Activated CD4-positive, alpha-beta T cell treated with anti-CD3 and anti-CD28 coated beads for 36 hours (primary cell): ENCODE data around the gene ZNF618. TPM values are rescaled to one million over a fixed set of nuclear protein-coding genes. Genes with fewer than 3 reads are reported as not detected.

Experiments
- ATAC-seq: fragments of 200-7000 bp; cut with Tn5 transposase; one replicate; pipeline ENCODE4 v1.10.0; 2021; ENCODE audit warnings: mild to moderate bottlenecking, moderate library complexity
- CTCF ChIA-PET: fragments of 350-600 bp; sonication (Branson Sonifier 250); formaldehyde crosslinking; loops from one replicate; lab custom pipeline; 2021; ENCODE audit warnings: antibody characterized with exemption; lab: Charles Lee
- POLR2A ChIA-PET: fragments of 350-600 bp; sonication (Branson Sonifier 250); formaldehyde crosslinking; loops from one replicate; lab custom pipeline; 2021; ENCODE audit warnings: antibody characterized with exemption, inconsistent platforms; lab: Charles Lee
- DNase-seq: peaks from one replicate; pipeline ENCODE4 v3.0.0-alpha.2; 2020
- H3K27ac Mint-ChIP-seq: one replicate; pipeline ENCODE4 v1.8.0; 2021; ENCODE audit warnings: mixed read lengths
- H3K27me3 Mint-ChIP-seq: one replicate; pipeline ENCODE4 v1.8.0; 2021; ENCODE audit warnings: mixed read lengths
- H3K36me3 Mint-ChIP-seq: one replicate; pipeline ENCODE4 v1.8.0; 2021; ENCODE audit warnings: low read depth, mixed read lengths
- H3K4me1 Mint-ChIP-seq: one replicate; pipeline ENCODE4 v1.8.0; 2021; ENCODE audit warnings: mixed read lengths
- H3K4me3 Mint-ChIP-seq: one replicate; pipeline ENCODE4 v1.8.0; 2021; ENCODE audit warnings: mild to moderate bottlenecking, moderate library complexity, mixed read lengths
- H3K9me3 Mint-ChIP-seq: one replicate; pipeline ENCODE4 v1.8.0; 2021; ENCODE audit warnings: low read depth, mixed read lengths
- intact Hi-C, 2 experiments: fragments of 100-400 bp; cut with DNase I in 1 of 2; cut with micrococcal nuclease in 1 of 2; formaldehyde crosslinking; loops; one replicate each; pipeline versions ENCODE4 v1.14.2 to v1.15.1; 2022 to 2024; cut with DNase I, micrococcal nuclease
- total RNA-seq, 2 experiments: library from RNA; stranded (reverse); gene quantifications; one replicate each; pipeline ENCODE4 v1.2.3, GENCODE V29; 2021

The ZNF618 gene
- total RNA-seq, 2 experiments from 2014 or later: 0.11 TPM

- Mint-ChIP-seq H3K9me3 (peaks cover 6% of the 10 kb centered on the region), H3K4me3 (no peak overlapping the region), H3K36me3 (peaks cover 5% of the 10 kb centered on the region), H3K27ac (no peak overlapping the region), H3K27me3 (no peaks in the 10 kb centered on the region), H3K4me1 (no peaks in the 10 kb centered on the region)
- ATAC-seq (no peak), DNase-seq (no peak)
- ChIA-PET POLR2A (no interaction called here), CTCF (no interaction called here)
- intact Hi-C loops: loop anchor here in 1 of 2 experiments (5.0 kb wide), 1 partner anchor 222 kb away; no protein-coding TSS in a partner anchor
These were observed 153.4 kb downstream of the ZNF618 start for GRCh38 chr9:114029311-114030170.

- no peak overlapping the region for H3K4me3 Mint-ChIP-seq
- CTCF ChIA-PET: no interaction called here
- H3K9me3 Mint-ChIP-seq: no peaks in the 10 kb centered on the region
- no peaks in the 10 kb centered on the region for H3K27me3 Mint-ChIP-seq
- DNase-seq (no peak), ATAC-seq (no peak)
- POLR2A ChIA-PET: no interaction called here
- intact Hi-C loops: loop anchor here in 1 of 2 experiments (5.0 kb wide), 1 partner anchor 223 kb away; no protein-coding TSS in a partner anchor
- H3K4me1 Mint-ChIP-seq: no peaks in the 10 kb centered on the region
- H3K27ac Mint-ChIP-seq: no peak overlapping the region
- H3K36me3 Mint-ChIP-seq: no peaks in the 10 kb centered on the region
These were observed 154.3 kb downstream of the ZNF618 start for GRCh38 chr9:114030364-114030763.

DNA sequence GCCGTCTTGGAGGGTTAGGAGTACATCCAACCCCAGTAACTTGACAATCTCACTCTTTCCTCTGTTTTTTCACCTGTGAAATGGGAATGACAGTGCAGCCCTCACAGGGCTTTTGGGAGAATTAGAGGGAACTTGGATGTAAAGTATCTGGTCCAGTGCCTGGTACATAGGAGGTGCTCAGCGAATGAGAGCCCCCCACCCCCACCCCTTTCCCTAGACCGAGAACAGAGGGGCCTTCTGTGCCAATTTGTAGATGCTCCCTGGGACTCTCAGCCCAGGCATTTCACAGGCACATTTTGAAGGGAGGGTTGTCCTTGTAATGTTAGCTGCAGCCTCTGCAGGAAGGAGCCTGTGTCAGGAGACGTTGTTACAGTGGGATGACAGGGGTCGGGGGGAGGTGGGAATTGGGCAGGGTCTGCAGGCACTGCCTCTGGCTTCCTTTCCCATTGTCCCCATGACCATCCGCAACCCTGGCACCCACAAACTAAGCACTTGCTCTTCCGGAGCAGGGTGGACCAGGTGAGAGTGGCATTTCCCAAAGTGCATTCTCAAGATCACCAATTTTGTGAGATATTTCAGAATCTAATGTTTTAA lies 155.0 kb downstream of the ZNF618 start:
- intact Hi-C loops: loop anchor here in 1 of 2 experiments (5.0 kb wide), 1 partner anchor 224 kb away; no protein-coding TSS in a partner anchor
- Mint-ChIP-seq H3K9me3 (no peaks in the 10 kb centered on the region), H3K4me1 (no peaks in the 10 kb centered on the region), H3K36me3 (no peaks in the 10 kb centered on the region), H3K27ac (no peak overlapping the region), H3K4me3 (no peak overlapping the region), H3K27me3 (no peaks in the 10 kb centered on the region)
- ChIA-PET POLR2A (no interaction called here), CTCF (no interaction called here)
- ATAC-seq (no peak), DNase-seq (no peak)

DNA sequence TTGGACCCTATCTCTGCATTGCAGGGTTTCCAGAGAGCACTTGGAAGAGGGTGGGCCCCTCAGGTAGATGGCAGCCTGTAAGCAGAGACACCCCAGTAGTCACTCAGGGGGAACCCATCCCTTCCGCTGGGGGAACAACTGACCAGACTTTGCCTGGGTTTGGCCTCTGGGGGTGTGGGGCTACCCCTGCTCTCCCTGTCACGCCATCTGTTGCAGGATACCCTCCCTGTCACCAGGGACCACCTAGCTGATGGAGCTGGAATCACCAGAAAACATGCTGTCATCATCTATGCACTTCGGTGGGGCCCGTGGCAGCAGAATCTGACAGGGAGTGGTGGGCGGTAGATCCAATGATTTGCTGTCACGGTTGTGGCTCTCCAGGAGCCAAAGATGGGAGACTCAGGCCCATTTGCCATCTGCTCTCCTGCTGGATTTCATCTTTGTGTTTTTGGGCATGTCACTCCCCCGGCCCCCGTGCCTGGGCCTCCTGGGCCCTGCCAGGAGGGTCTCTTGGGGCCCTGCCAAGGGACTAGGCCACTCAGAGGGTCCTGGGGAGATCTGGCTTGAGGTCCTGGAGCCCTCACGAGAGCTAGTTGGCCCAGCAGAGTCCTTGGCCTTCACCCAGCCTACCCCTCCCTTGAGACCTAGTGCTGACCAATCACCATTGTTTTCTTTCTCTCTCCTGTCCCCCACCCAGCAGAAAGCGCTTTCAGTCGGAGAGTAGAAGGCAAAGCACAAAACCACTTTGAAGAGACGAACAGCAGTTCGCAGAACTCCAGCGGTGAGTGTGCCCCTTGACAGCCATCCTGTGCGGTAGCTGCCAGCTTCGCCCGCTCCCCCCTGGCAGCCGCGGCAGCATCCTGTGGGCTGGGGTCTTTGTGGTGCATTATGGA lies 156.1 kb downstream of the ZNF618 start:
- intact Hi-C loops: loop anchor here in 1 of 2 experiments (2.0 to 5.0 kb wide), 2 partner anchors 225 to 349 kb away; no protein-coding TSS in a partner anchor
- no peaks in the 10 kb centered on the region for H3K36me3 Mint-ChIP-seq
- POLR2A ChIA-PET: no interaction called here
- H3K27ac Mint-ChIP-seq: no peak overlapping the region
- DNase-seq (no peak), ATAC-seq (no peak)
- H3K9me3 Mint-ChIP-seq: no peaks in the 10 kb centered on the region
- H3K4me1 Mint-ChIP-seq: no peaks in the 10 kb centered on the region
- CTCF ChIA-PET: no interaction called here
- no peak overlapping the region for H3K4me3 Mint-ChIP-seq
- H3K27me3 Mint-ChIP-seq: no peaks in the 10 kb centered on the region

- DNase-seq (peak; percentile 39), ATAC-seq (no peak)
- CTCF ChIA-PET: no interaction called here
- Mint-ChIP-seq H3K4me3 (no peak overlapping the region), H3K36me3 (no peaks in the 10 kb centered on the region), H3K27me3 (no peaks in the 10 kb centered on the region), H3K4me1 (no peaks in the 10 kb centered on the region), H3K9me3 (no peaks in the 10 kb centered on the region), H3K27ac (no peak overlapping the region)
- POLR2A ChIA-PET: no interaction called here
- intact Hi-C loops: loop anchor here in 1 of 2 experiments (2.0 to 5.0 kb wide), 2 partner anchors 226 to 351 kb away; no protein-coding TSS in a partner anchor
These were observed 157.4 kb downstream of the ZNF618 start for GRCh38 chr9:114033397-114034103.

GRCh38 chr9:114034196-114034595 lies 158.1 kb downstream of the ZNF618 start:
- DNase-seq (no peak), ATAC-seq (no peak)
- CTCF ChIA-PET: no interaction called here
- H3K9me3 Mint-ChIP-seq: no peaks in the 10 kb centered on the region
- no peak overlapping the region for H3K27ac Mint-ChIP-seq
- no peaks in the 10 kb centered on the region for H3K4me1 Mint-ChIP-seq
- no peak overlapping the region for H3K4me3 Mint-ChIP-seq
- intact Hi-C loops: loop anchor here in 1 of 2 experiments (5.0 kb wide), 1 partner anchor 227 kb away; no protein-coding TSS in a partner anchor
- H3K27me3 Mint-ChIP-seq: no peaks in the 10 kb centered on the region
- no peaks in the 10 kb centered on the region for H3K36me3 Mint-ChIP-seq
- POLR2A ChIA-PET: no interaction called here

DNA sequence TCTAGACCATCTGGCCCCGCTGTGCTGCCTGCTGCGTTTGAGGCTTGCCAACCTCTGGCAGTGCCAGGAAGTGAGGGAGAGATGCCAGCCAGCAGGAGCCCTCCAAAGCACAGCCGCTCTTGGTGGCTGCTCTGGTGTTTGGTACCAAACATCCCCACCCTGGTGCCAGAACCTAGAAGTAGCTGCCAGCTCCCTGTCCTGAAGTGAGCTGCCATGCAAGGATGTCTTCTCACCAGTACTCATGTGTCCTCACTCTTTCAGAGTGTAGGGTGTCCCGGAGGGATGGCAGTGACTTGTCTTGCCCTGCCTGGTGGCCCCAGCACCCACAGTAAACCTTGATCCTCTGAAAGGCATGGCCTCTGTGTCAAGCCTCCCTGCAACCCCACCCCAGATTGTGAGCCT lies 158.6 kb downstream of the ZNF618 start:
- Mint-ChIP-seq H3K9me3 (no peaks in the 10 kb centered on the region), H3K36me3 (no peaks in the 10 kb centered on the region), H3K27me3 (no peaks in the 10 kb centered on the region), H3K27ac (no peak overlapping the region), H3K4me3 (no peak overlapping the region), H3K4me1 (no peaks in the 10 kb centered on the region)
- ChIA-PET POLR2A (no interaction called here), CTCF (no interaction called here)
- ATAC-seq (no peak), DNase-seq (no peak)
- intact Hi-C loops: loop anchor here in 1 of 2 experiments (5.0 kb wide), 1 partner anchor 227 kb away; no protein-coding TSS in a partner anchor

- ATAC-seq (no peak), DNase-seq (no peak)
- no peaks in the 10 kb centered on the region for H3K36me3 Mint-ChIP-seq
- H3K27me3 Mint-ChIP-seq: no peaks in the 10 kb centered on the region
- no peak overlapping the region for H3K27ac Mint-ChIP-seq
- no peaks in the 10 kb centered on the region for H3K9me3 Mint-ChIP-seq
- intact Hi-C loops: no loop called here
- no peak overlapping the region for H3K4me3 Mint-ChIP-seq
- ChIA-PET POLR2A (no interaction called here), CTCF (no interaction called here)
- no peaks in the 10 kb centered on the region for H3K4me1 Mint-ChIP-seq
These were observed 159.2 kb downstream of the ZNF618 start for GRCh38 chr9:114035221-114035844.

- ATAC-seq (no peak), DNase-seq (no peak)
- Mint-ChIP-seq H3K27ac (no peak overlapping the region), H3K4me1 (no peaks in the 10 kb centered on the region), H3K27me3 (no peaks in the 10 kb centered on the region), H3K36me3 (no peaks in the 10 kb centered on the region), H3K9me3 (no peaks in the 10 kb centered on the region), H3K4me3 (no peak overlapping the region)
- POLR2A ChIA-PET: no interaction called here
- intact Hi-C loops: no loop called here
- CTCF ChIA-PET: no interaction called here
These were observed 160.0 kb downstream of the ZNF618 start for GRCh38 chr9:114035845-114036801.

- Mint-ChIP-seq H3K4me3 (no peak overlapping the region), H3K27ac (no peak overlapping the region), H3K27me3 (no peaks in the 10 kb centered on the region), H3K9me3 (no peaks in the 10 kb centered on the region), H3K36me3 (no peaks in the 10 kb centered on the region), H3K4me1 (no peaks in the 10 kb centered on the region)
- ATAC-seq (no peak), DNase-seq (no peak)
- POLR2A ChIA-PET: no interaction called here
- intact Hi-C loops: no loop called here
- CTCF ChIA-PET: no interaction called here
These were observed 161.1 kb downstream of the ZNF618 start for GRCh38 chr9:114037249-114037648.
